MCF 10A (cell line): ENCODE results near the gene SMC1B. TPM values are rescaled to one million over a fixed set of nuclear protein-coding genes. Genes with fewer than 3 reads are reported as not detected.

ENCODE experiments used
- BruUV-seq: library from RNA; stranded (reverse); fragments of 400-500 nt; replicated peaks from 2 replicates; lab custom pipeline; 2021; lab: Mats Ljungman, UMichigan
- CTCF ChIA-PET: fragments of 300-600 bp; sonication (Branson Sonifier 250); formaldehyde crosslinking; extraction: SDS; loops from one replicate; lab custom pipeline; 2021; ENCODE audit warnings: antibody characterized with exemption, inconsistent platforms; lab: Yijun Ruan, JAX
- POLR2A ChIA-PET: fragments of 300-600, 350-650 bp; sonication (Branson Sonifier 250); formaldehyde crosslinking; extraction: SDS; loops from one replicate; lab custom pipeline; 2020; ENCODE audit warnings: antibody characterized with exemption, inconsistent platforms; lab: Yijun Ruan, JAX
- DNase-seq: peaks from one replicate; pipeline ENCODE4 v3.0.0-alpha.2; 2018; ENCODE audit not compliant: unreplicated experiment
- H3K27ac Mint-ChIP-seq: one replicate; pipeline ENCODE4 v1.8.0; 2022; ENCODE audit warnings: mild to moderate bottlenecking, low read depth, mixed read lengths; ENCODE audit not compliant: unreplicated experiment
- H3K27me3 Mint-ChIP-seq: one replicate; pipeline ENCODE4 v1.8.0; 2022; ENCODE audit warnings: mixed read lengths; ENCODE audit not compliant: insufficient read depth, unreplicated experiment
- H3K36me3 Mint-ChIP-seq: one replicate; pipeline ENCODE4 v1.8.0; 2022; ENCODE audit warnings: mild to moderate bottlenecking, moderate library complexity, mixed read lengths; ENCODE audit not compliant: insufficient read depth, unreplicated experiment
- H3K4me1 Mint-ChIP-seq: one replicate; pipeline ENCODE4 v1.8.0; 2022; ENCODE audit warnings: mixed read lengths; ENCODE audit not compliant: insufficient read depth, unreplicated experiment
- H3K4me3 Mint-ChIP-seq: one replicate; pipeline ENCODE4 v1.8.0; 2022; ENCODE audit warnings: mild to moderate bottlenecking, moderate library complexity, mixed read lengths; ENCODE audit not compliant: unreplicated experiment
- H3K9me3 Mint-ChIP-seq: one replicate; pipeline ENCODE4 v1.8.0; 2022; ENCODE audit warnings: mixed read lengths; ENCODE audit not compliant: unreplicated experiment
- CTCF ChIP-seq: fragments of 200-600 bp; IDR thresholded peaks from one replicate; pipeline ENCODE4 v1.8.0; 2022; ENCODE audit warnings: antibody characterized with exemption, mild to moderate bottlenecking; ENCODE audit not compliant: unreplicated experiment
- intact Hi-C: fragments of 100-400 bp; cut with micrococcal nuclease; formaldehyde crosslinking; loops from 2 replicates; pipeline ENCODE4 v1.14.1; 2022
- total RNA-seq: library from RNA; stranded (reverse); gene quantifications from 2 replicates; pipeline ENCODE4 v1.2.3, GENCODE V29; 2022

The SMC1B gene
- total RNA-seq, 1 experiment from 2014 or later, result not detected

- Mint-ChIP-seq H3K4me1 (no peaks in the 10 kb centered on the region), H3K36me3 (no peaks in the 10 kb centered on the region), H3K9me3 (peaks cover 9% of the 10 kb centered on the region), H3K4me3 (no peak overlapping the region), H3K27ac (no peak overlapping the region), H3K27me3 (no peaks in the 10 kb centered on the region)
- TF ChIP-seq CTCF, result no peak
- intact Hi-C loops, result no loop called here
- POLR2A ChIA-PET, result interaction anchor here (0.6 to 1.2 kb wide), 8 partner anchors 9 to 1280 kb away, joined by 3 to 6 read pairs (median 3); no protein-coding TSS in a partner anchor
- no peak for DNase-seq
- no TSS peak for BruUV-seq
- CTCF ChIA-PET, result interaction anchor here (0.6 to 1.2 kb wide), 3 partner anchors 11 to 92 kb away, joined by 3 read pairs; no protein-coding TSS in a partner anchor
Measured at GRCh38 chr22:45460288-45461109, 47.1 kb upstream of the SMC1B start.

- Mint-ChIP-seq H3K36me3 (no peaks in the 10 kb centered on the region), H3K27ac (no peak overlapping the region), H3K9me3 (peaks cover 3% of the 10 kb centered on the region), H3K4me1 (no peaks in the 10 kb centered on the region), H3K4me3 (no peak overlapping the region), H3K27me3 (no peaks in the 10 kb centered on the region)
- DNase-seq, result no peak
- ChIA-PET CTCF (interaction anchor here (1.2 kb wide), 1 partner anchor 17 kb away, joined by 3 read pairs; no protein-coding TSS in a partner anchor), POLR2A (interaction anchor here (1.2 kb wide), 1 partner anchor 10 kb away, joined by 6 read pairs; no protein-coding TSS in a partner anchor)
- no peak for TF ChIP-seq CTCF
- no TSS peak for BruUV-seq
- intact Hi-C loops, result no loop called here
Measured at GRCh38 chr22:45459235-45459634, 45.8 kb upstream of the SMC1B start.

- H3K9me3 Mint-ChIP-seq, result no peaks in the 10 kb centered on the region
Measured at GRCh38 chr22:45458532-45458931, 45.1 kb upstream of the SMC1B start.

More at GRCh38 chr22:45458532-45458931, 45.1 kb upstream of the SMC1B start:
- Mint-ChIP-seq H3K27ac (no peak overlapping the region), H3K4me1 (no peaks in the 10 kb centered on the region), H3K4me3 (no peak overlapping the region), H3K36me3 (no peaks in the 10 kb centered on the region), H3K27me3 (no peaks in the 10 kb centered on the region)
- no peak for TF ChIP-seq CTCF
- no TSS peak for BruUV-seq
- ChIA-PET POLR2A (no interaction called here), CTCF (interaction anchor here (0.8 kb wide), 1 partner anchor 95 kb away, joined by 3 read pairs; no protein-coding TSS in a partner anchor)
- no peak for DNase-seq
- intact Hi-C loops, result no loop called here
